OCI-M1 (cell line): ENCODE measurements around the gene SLC10A7.

Experiments
- DNase-seq: peaks from one replicate; lab custom pipeline; 2025; lab: John Stamatoyannopoulos, UW

The SLC10A7 gene

GRCh38 chr4:146349306-146349705, 172.4 kb downstream of the SLC10A7 start:
- DNase-seq = peak; percentile 38

GRCh38 chr4:146347822-146348221, 173.9 kb downstream of the SLC10A7 start:
- no peak for DNase-seq

GRCh38 chr4:146346276-146346675, 175.5 kb downstream of the SLC10A7 start:
- DNase-seq = peak; percentile 45

GRCh38 chr4:146343776-146344175, 178.0 kb downstream of the SLC10A7 start:
- DNase-seq = no peak

GRCh38 chr4:146343199-146343598, 178.5 kb downstream of the SLC10A7 start:
- peak; percentile 70 for DNase-seq

GRCh38 chr4:146342600-146343192, 179.0 kb downstream of the SLC10A7 start:
- peak; percentile 79 for DNase-seq

- peak; percentile 52 for DNase-seq
Observed at GRCh38 chr4:146340798-146341197, 180.9 kb downstream of the SLC10A7 start.

GRCh38 chr4:146338512-146338911, 183.2 kb downstream of the SLC10A7 start:
- DNase-seq = no peak

GRCh38 chr4:146336410-146336807, 185.3 kb downstream of the SLC10A7 start:
- no peak for DNase-seq

- no peak for DNase-seq
Observed at GRCh38 chr4:146335763-146336409, 185.9 kb downstream of the SLC10A7 start.

- no peak for DNase-seq
Observed at GRCh38 chr4:146334862-146335449, 186.8 kb downstream of the SLC10A7 start.

GRCh38 chr4:146333895-146334262, 187.9 kb downstream of the SLC10A7 start:
- DNase-seq = no peak

GRCh38 chr4:146333187-146333894, 188.4 kb downstream of the SLC10A7 start:
- peak; percentile 79 for DNase-seq

- no peak for DNase-seq
Observed at GRCh38 chr4:146330392-146330791, 191.3 kb downstream of the SLC10A7 start.

GRCh38 chr4:146329050-146329716, 192.6 kb downstream of the SLC10A7 start:
- no peak for DNase-seq

- no peak for DNase-seq
Observed at GRCh38 chr4:146327859-146328650, 193.7 kb downstream of the SLC10A7 start.

GRCh38 chr4:146318894-146319293, 202.8 kb downstream of the SLC10A7 start:
- DNase-seq = no peak

- no peak for DNase-seq
Observed at GRCh38 chr4:146317783-146318182, 204.0 kb downstream of the SLC10A7 start.

GRCh38 chr4:146315184-146315583, 206.6 kb downstream of the SLC10A7 start:
- DNase-seq = no peak

GRCh38 chr4:146311238-146311970, 210.3 kb downstream of the SLC10A7 start:
- DNase-seq = peak; percentile 17
